HCT116 (cell line): ENCODE measurements around the gene GHRHR. TPM values are rescaled to one million over a fixed set of nuclear protein-coding genes. Genes with fewer than 3 reads are reported as not detected.

Experiments
- ATAC-seq: fragments of 200-7000 bp; cut with Tn5 transposase; 2 replicates; pipeline ENCODE4 v1.9.1; 2020; ENCODE audit warnings: mild to moderate bottlenecking, moderate library complexity
- BruUV-seq: library from RNA; stranded (reverse); fragments of 400-500 nt; replicated peaks from 2 replicates; lab custom pipeline; 2021; lab: Mats Ljungman, UMichigan
- CTCF ChIA-PET: fragments of 300-600 bp; sonication (Branson Sonifier 250); formaldehyde crosslinking; loops from one replicate; lab custom pipeline; 2021; ENCODE audit warnings: antibody characterized with exemption; lab: Charles Lee
- POLR2A ChIA-PET: fragments of 300-600, 350-600 bp; sonication (Branson Sonifier 250); formaldehyde crosslinking; loops from one replicate; lab custom pipeline; 2021; ENCODE audit warnings: antibody characterized with exemption; lab: Charles Lee
- RAD21 ChIA-PET, 2 experiments: fragments of 300-600 bp; sonication (Branson Sonifier 250); formaldehyde crosslinking; loops; one replicate each; lab custom pipeline; 2023; ENCODE audit warnings: low total read pairs in 2 of 2; ENCODE audit not compliant: uncharacterized antibody in 2 of 2, unreplicated experiment in 2 of 2, low non-redundant PET in 1 of 2; lab: Charles Lee
- DNase-seq: peaks from one replicate; pipeline ENCODE4 v3.0.0-alpha.2; 2010; ENCODE audit warnings: low read depth, low spot score
- H2AFZ ChIP-seq: fragments of 200-600 bp; shearing (Covaris generic), sonication (generic); 2 replicates; pipeline ENCODE4 v1.6.1; 2017; ENCODE audit warnings: low read depth, mixed run types, mixed read lengths, antibody characterized with exemption, low read length; ENCODE audit not compliant: poor library complexity, severe bottlenecking
- H3K27ac ChIP-seq: 2 replicates; pipeline ENCODE4 v1.5.1; 2012; ENCODE audit warnings: low read depth, low read length
- H3K27me3 ChIP-seq: fragments of 200-600 bp; sonication (generic); 2 replicates; pipeline ENCODE4 v1.6.1; 2016; ENCODE audit warnings: mixed run types, low read length, mixed read lengths; ENCODE audit not compliant: insufficient read depth
- H3K36me3 ChIP-seq, 2 experiments: fragments of 200-500 bp in 1 of 2; fragments of 200-600 bp in 1 of 2; sonication (Bioruptor generic) in 1 of 2; sonication (generic) in 1 of 2; 2 replicates each; pipeline versions ENCODE4 v1.5.1 to v1.6.1; 2014 to 2016; ENCODE audit warnings: low read length in 2 of 2, inconsistent platforms in 1 of 2, mixed read lengths in 1 of 2, mixed run types in 1 of 2; ENCODE audit not compliant: insufficient read depth in 2 of 2, control insufficient read depth in 1 of 2
- H3K4me1 ChIP-seq, 2 experiments: fragments of 200-600 bp in 1 of 2; sonication (generic) in 1 of 2; 2 replicates each; pipeline versions ENCODE4 v1.5.1 to v1.6.1; 2012 to 2017; ENCODE audit warnings: low read length in 2 of 2, inconsistent platforms in 1 of 2, mild to moderate bottlenecking in 1 of 2, mixed read lengths in 1 of 2, mixed run types in 1 of 2, moderate library complexity in 1 of 2; ENCODE audit not compliant: insufficient read depth in 2 of 2, control insufficient read depth in 1 of 2
- H3K4me2 ChIP-seq: fragments of 200-600 bp; sonication (generic); 2 replicates; pipeline ENCODE4 v1.6.1; 2017; ENCODE audit warnings: mixed run types, low read length, mixed read lengths
- H3K4me3 ChIP-seq, 2 experiments: fragments of 200-600 bp in 1 of 2; sonication (generic) in 1 of 2; replicated peaks in 1 of 2; 2 replicates each; pipeline ENCODE4 v1.5.1; 2011 to 2016; ENCODE audit warnings: low read length in 2 of 2, control low read depth in 1 of 2, low read depth in 1 of 2, mild to moderate bottlenecking in 1 of 2, mixed read lengths in 1 of 2, mixed run types in 1 of 2
- H3K79me2 ChIP-seq: fragments of 200-600 bp; sonication (generic); 2 replicates; pipeline ENCODE4 v1.6.1; 2017; ENCODE audit warnings: mild to moderate bottlenecking, mixed run types, low read length, moderate library complexity, mixed read lengths; ENCODE audit not compliant: insufficient read depth
- H3K9ac ChIP-seq: fragments of 200-600 bp; sonication (generic); 2 replicates; pipeline ENCODE4 v1.6.1; 2016; ENCODE audit warnings: low read length, mixed read lengths
- H3K9me2 ChIP-seq: fragments of 200-600 bp; sonication (generic), shearing (Covaris generic); 2 replicates; pipeline ENCODE4 v1.6.1; 2017; ENCODE audit warnings: mixed run types, mild to moderate bottlenecking, moderate library complexity; ENCODE audit not compliant: insufficient read depth
- H3K9me3 ChIP-seq, 2 experiments: fragments of 200-500 bp in 1 of 2; fragments of 200-600 bp in 1 of 2; sonication (Bioruptor generic) in 1 of 2; sonication (generic) in 1 of 2; 2 replicates each; pipeline ENCODE4 v1.6.1; 2014 to 2017; ENCODE audit warnings: low read length in 2 of 2, mixed read lengths in 2 of 2, inconsistent platforms in 1 of 2, low read depth in 1 of 2, mild to moderate bottlenecking in 1 of 2, mixed run types in 1 of 2, moderate library complexity in 1 of 2; ENCODE audit not compliant: control insufficient read depth in 1 of 2, insufficient read depth in 1 of 2
- H4K20me1 ChIP-seq: fragments of 200-600 bp; sonication (generic), shearing (Covaris generic); 2 replicates; pipeline ENCODE4 v1.6.1; 2017; ENCODE audit warnings: mixed run types, mild to moderate bottlenecking, moderate library complexity; ENCODE audit not compliant: insufficient read depth
- CBX3 ChIP-seq: IDR thresholded peaks from 2 replicates; pipeline ENCODE4 v1.6.1; 2012; ENCODE audit warnings: low read depth
- CEBPB ChIP-seq: IDR thresholded peaks from 2 replicates; pipeline ENCODE4 v1.6.1; 2012; ENCODE audit warnings: low read depth
- EGR1 ChIP-seq: IDR thresholded peaks from 2 replicates; pipeline ENCODE4 v1.6.1; 2012; ENCODE audit warnings: low read depth
- ELF1 ChIP-seq: IDR thresholded peaks from 2 replicates; pipeline ENCODE4 v1.6.1; 2012; ENCODE audit warnings: low read depth, borderline replicate concordance
- JUND ChIP-seq: IDR thresholded peaks from 2 replicates; pipeline ENCODE4 v1.6.1; 2012
- POLR2A ChIP-seq: IDR thresholded peaks from 2 replicates; pipeline ENCODE4 v1.7.0; 2011; ENCODE audit warnings: borderline replicate concordance; ENCODE audit not compliant: insufficient read depth, insufficient read length; ENCODE audit errors: extremely low read depth
- SP1 ChIP-seq: IDR thresholded peaks from 2 replicates; pipeline ENCODE4 v1.6.1; 2012; ENCODE audit warnings: low read depth
- SRF ChIP-seq: IDR thresholded peaks from 2 replicates; pipeline ENCODE4 v1.6.1; 2012; ENCODE audit warnings: low read depth
- YY1 ChIP-seq: IDR thresholded peaks from 2 replicates; pipeline ENCODE4 v1.6.1; 2011; ENCODE audit warnings: low read length, low read depth, moderate library complexity, mild to moderate bottlenecking; ENCODE audit not compliant: insufficient replicate concordance; ENCODE audit errors: extremely low read depth
- intact Hi-C: fragments of 100-400 bp; cut with micrococcal nuclease; formaldehyde crosslinking; loops from 2 replicates; pipeline ENCODE4 v1.10.0; 2022
- total RNA-seq: library from RNA; stranded (reverse); gene quantifications from one replicate; pipeline ENCODE4 v1.2.1, GENCODE V29; 2021; ENCODE audit not compliant: unreplicated experiment
- TF ChIP-seq, protein P1 (sequence below): IDR thresholded peaks from 2 replicates; pipeline ENCODE4 v1.6.1; 2011; ENCODE audit warnings: mild to moderate bottlenecking, low read length, moderate library complexity; ENCODE audit not compliant: insufficient replicate concordance; ENCODE audit errors: extremely low read depth
- TF ChIP-seq, protein P2 (sequence below): IDR thresholded peaks from 2 replicates; pipeline ENCODE4 v1.6.1; 2012; ENCODE audit warnings: low read depth
- TF ChIP-seq, protein P3 (sequence below): IDR thresholded peaks from 2 replicates; pipeline ENCODE4 v1.6.1; 2012

The GHRHR gene
- total RNA-seq, 1 experiment from 2014 or later, result not detected

DNA sequence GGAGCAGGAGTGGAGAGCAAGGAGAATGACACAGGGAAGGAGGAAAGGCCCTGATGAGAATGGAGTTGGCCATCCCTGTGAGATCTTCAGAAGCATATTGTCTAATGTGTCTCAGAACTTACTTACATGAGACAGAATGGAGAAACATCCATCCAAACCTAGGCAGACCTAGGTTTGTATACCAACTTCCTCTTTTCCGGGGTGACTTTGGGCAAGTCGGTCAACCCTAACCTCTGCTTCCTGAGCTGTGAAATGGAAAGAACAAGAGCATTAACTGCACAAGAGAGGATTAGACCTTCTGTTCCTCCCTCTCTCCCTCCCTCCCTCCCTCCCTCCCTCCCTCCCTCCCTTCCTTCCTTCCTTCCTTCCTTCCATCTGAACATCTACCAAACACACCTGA is 4.5 kb downstream of the GHRHR start:
- Histone ChIP-seq H3K4me3 (no peak overlapping the region), H4K20me1 (no peaks in the 10 kb centered on the region), H3K79me2 (no peaks in the 10 kb centered on the region), H3K4me2 (no peak overlapping the region), H3K9me2 (no peaks in the 10 kb centered on the region), H3K36me3 (no peaks in the 10 kb centered on the region), H3K27me3 (peaks cover 14% of the 10 kb centered on the region; the same call in 1 of the 2 replicates), H2AFZ (no peak overlapping the region), H3K27ac (no peak overlapping the region), H3K4me1 (no peaks in the 10 kb centered on the region), H3K9ac (no peak overlapping the region), H3K9me3 (no peaks in the 10 kb centered on the region)
- intact Hi-C loops, result no loop called here
- DNase-seq, result no peak
- BruUV-seq, result no TSS peak
- no peak for ATAC-seq
- POLR2A ChIA-PET, result no interaction called here
- CTCF ChIA-PET, result no interaction called here
- TF ChIP-seq CEBPB (no peak), YY1 (no peak), SRF (no peak), POLR2A (no peak), CBX3 (no peak), EGR1 (no peak), SP1 (no peak), JUND (no peak), ELF1 (no peak)
- TF ChIP-seq, protein P1, sequence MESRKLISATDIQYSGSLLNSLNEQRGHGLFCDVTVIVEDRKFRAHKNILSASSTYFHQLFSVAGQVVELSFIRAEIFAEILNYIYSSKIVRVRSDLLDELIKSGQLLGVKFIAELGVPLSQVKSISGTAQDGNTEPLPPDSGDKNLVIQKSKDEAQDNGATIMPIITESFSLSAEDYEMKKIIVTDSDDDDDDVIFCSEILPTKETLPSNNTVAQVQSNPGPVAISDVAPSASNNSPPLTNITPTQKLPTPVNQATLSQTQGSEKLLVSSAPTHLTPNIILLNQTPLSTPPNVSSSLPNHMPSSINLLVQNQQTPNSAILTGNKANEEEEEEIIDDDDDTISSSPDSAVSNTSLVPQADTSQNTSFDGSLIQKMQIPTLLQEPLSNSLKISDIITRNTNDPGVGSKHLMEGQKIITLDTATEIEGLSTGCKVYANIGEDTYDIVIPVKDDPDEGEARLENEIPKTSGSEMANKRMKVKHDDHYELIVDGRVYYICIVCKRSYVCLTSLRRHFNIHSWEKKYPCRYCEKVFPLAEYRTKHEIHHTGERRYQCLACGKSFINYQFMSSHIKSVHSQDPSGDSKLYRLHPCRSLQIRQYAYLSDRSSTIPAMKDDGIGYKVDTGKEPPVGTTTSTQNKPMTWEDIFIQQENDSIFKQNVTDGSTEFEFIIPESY, result no peak
- TF ChIP-seq, protein P2, sequence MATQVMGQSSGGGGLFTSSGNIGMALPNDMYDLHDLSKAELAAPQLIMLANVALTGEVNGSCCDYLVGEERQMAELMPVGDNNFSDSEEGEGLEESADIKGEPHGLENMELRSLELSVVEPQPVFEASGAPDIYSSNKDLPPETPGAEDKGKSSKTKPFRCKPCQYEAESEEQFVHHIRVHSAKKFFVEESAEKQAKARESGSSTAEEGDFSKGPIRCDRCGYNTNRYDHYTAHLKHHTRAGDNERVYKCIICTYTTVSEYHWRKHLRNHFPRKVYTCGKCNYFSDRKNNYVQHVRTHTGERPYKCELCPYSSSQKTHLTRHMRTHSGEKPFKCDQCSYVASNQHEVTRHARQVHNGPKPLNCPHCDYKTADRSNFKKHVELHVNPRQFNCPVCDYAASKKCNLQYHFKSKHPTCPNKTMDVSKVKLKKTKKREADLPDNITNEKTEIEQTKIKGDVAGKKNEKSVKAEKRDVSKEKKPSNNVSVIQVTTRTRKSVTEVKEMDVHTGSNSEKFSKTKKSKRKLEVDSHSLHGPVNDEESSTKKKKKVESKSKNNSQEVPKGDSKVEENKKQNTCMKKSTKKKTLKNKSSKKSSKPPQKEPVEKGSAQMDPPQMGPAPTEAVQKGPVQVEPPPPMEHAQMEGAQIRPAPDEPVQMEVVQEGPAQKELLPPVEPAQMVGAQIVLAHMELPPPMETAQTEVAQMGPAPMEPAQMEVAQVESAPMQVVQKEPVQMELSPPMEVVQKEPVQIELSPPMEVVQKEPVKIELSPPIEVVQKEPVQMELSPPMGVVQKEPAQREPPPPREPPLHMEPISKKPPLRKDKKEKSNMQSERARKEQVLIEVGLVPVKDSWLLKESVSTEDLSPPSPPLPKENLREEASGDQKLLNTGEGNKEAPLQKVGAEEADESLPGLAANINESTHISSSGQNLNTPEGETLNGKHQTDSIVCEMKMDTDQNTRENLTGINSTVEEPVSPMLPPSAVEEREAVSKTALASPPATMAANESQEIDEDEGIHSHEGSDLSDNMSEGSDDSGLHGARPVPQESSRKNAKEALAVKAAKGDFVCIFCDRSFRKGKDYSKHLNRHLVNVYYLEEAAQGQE, result no peak
- TF ChIP-seq, protein P3, sequence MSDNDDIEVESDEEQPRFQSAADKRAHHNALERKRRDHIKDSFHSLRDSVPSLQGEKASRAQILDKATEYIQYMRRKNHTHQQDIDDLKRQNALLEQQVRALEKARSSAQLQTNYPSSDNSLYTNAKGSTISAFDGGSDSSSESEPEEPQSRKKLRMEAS, result no peak
- RAD21 ChIA-PET, result no interaction called here
